Measurements from ENCODE around the gene PPTC7. TPM values are rescaled to one million over a fixed set of nuclear protein-coding genes. Genes with fewer than 3 reads are reported as not detected.

The PPTC7 gene
- polyA plus RNA-seq, 1 donor from 2014 or later: 7.2 TPM

DNA sequence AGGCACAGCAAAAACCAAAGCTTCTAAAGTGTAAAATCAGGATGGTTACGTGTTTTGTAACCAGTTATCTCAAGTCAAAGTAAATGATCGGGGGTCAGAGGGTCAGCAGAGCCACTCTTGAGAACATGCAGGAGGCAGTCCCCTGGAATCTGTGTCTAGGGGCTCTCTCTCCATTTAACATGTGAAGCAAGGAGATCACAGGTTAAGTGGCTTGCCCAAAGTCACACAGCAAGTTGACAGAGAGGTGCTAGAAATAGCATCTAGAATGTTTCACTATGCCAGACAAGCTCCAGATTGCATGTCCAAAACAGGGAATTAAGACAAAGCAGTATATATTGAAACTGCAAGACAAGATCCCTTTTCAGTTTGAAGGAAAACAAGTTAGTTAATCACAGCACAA is 33.4 kb downstream of the PPTC7 start:
- H3K9me3 ChIP-seq (ENCODE audit: low read length): no peaks in the 10 kb centered on the region
- H3K4me3 ChIP-seq (ENCODE audit: low read length): no peak overlapping the region
- H3K9me2 ChIP-seq (ENCODE audit: insufficient read depth, low read length): no peaks in the 10 kb centered on the region
- TF ChIP-seq TAF1 (IDR thresholded peaks at IDR 0.05; ENCODE audit: low read depth): no peak
- TF ChIP-seq, protein P1, sequence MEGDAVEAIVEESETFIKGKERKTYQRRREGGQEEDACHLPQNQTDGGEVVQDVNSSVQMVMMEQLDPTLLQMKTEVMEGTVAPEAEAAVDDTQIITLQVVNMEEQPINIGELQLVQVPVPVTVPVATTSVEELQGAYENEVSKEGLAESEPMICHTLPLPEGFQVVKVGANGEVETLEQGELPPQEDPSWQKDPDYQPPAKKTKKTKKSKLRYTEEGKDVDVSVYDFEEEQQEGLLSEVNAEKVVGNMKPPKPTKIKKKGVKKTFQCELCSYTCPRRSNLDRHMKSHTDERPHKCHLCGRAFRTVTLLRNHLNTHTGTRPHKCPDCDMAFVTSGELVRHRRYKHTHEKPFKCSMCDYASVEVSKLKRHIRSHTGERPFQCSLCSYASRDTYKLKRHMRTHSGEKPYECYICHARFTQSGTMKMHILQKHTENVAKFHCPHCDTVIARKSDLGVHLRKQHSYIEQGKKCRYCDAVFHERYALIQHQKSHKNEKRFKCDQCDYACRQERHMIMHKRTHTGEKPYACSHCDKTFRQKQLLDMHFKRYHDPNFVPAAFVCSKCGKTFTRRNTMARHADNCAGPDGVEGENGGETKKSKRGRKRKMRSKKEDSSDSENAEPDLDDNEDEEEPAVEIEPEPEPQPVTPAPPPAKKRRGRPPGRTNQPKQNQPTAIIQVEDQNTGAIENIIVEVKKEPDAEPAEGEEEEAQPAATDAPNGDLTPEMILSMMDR (IDR thresholded peaks at IDR 0.05; ENCODE audit: poor library complexity, severe bottlenecking): no peak
- TF ChIP-seq SMC3 (conservative IDR thresholded peaks at IDR 0.05; ENCODE audit: poor library complexity): no peak
- no peak for TF ChIP-seq POLR2AphosphoS5 (IDR thresholded peaks at IDR 0.05)
- no peak for TF ChIP-seq RAD21 (conservative IDR thresholded peaks at IDR 0.05)
- TF ChIP-seq, protein P2, sequence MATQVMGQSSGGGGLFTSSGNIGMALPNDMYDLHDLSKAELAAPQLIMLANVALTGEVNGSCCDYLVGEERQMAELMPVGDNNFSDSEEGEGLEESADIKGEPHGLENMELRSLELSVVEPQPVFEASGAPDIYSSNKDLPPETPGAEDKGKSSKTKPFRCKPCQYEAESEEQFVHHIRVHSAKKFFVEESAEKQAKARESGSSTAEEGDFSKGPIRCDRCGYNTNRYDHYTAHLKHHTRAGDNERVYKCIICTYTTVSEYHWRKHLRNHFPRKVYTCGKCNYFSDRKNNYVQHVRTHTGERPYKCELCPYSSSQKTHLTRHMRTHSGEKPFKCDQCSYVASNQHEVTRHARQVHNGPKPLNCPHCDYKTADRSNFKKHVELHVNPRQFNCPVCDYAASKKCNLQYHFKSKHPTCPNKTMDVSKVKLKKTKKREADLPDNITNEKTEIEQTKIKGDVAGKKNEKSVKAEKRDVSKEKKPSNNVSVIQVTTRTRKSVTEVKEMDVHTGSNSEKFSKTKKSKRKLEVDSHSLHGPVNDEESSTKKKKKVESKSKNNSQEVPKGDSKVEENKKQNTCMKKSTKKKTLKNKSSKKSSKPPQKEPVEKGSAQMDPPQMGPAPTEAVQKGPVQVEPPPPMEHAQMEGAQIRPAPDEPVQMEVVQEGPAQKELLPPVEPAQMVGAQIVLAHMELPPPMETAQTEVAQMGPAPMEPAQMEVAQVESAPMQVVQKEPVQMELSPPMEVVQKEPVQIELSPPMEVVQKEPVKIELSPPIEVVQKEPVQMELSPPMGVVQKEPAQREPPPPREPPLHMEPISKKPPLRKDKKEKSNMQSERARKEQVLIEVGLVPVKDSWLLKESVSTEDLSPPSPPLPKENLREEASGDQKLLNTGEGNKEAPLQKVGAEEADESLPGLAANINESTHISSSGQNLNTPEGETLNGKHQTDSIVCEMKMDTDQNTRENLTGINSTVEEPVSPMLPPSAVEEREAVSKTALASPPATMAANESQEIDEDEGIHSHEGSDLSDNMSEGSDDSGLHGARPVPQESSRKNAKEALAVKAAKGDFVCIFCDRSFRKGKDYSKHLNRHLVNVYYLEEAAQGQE (IDR thresholded peaks at IDR 0.05; ENCODE audit: borderline replicate concordance): no peak
- no peaks in the 10 kb centered on the region for H3K79me2 ChIP-seq (replicated peaks; ENCODE audit: insufficient read depth, low read length)
- H3K27me3 ChIP-seq (ENCODE audit: insufficient read depth, low read depth, low read length): no peaks in the 10 kb centered on the region
- H2AFZ ChIP-seq (ENCODE audit: low read depth, low read length): no peak overlapping the region
- no peak overlapping the region for H3K27ac ChIP-seq (ENCODE audit: low read length)
- no peak overlapping the region for H3K4me2 ChIP-seq (ENCODE audit: low read length)
- no peak overlapping the region for H3K9ac ChIP-seq (ENCODE audit: low read length)
- H4K20me1 ChIP-seq (ENCODE audit: insufficient read depth): no peaks in the 10 kb centered on the region
- peaks cover 4% of the 10 kb centered on the region for H3K36me3 ChIP-seq (ENCODE audit: insufficient read depth, low read length)
- no peaks in the 10 kb centered on the region for H3F3A ChIP-seq (ENCODE audit: insufficient read depth, low read length, poor library complexity, severe bottlenecking)

DNA sequence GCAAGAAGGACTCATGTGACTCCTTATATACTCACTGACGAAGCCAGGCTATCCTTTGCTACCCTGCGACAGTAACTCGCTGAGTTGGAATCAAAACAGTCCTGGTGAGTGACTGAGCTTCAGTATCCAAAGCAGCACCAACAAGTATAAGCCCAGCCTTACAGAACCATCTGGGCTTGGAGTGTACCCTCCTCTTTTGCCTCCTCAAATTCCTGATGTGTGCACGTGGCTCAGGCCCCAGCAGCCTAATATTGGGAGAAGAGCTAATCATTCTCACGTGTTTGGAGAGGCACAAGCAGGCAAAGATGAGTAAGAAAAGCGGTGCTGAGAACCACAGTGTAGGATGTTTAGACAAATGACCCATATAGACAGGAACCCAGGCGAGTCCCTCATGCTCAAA is 34.4 kb downstream of the PPTC7 start:
- H3K27ac ChIP-seq (ENCODE audit: low read length): no peak overlapping the region
- H2AFZ ChIP-seq (ENCODE audit: low read depth, low read length): no peak overlapping the region
- H3F3A ChIP-seq (ENCODE audit: insufficient read depth, low read length, poor library complexity, severe bottlenecking): no peaks in the 10 kb centered on the region
- no peaks in the 10 kb centered on the region for H3K79me2 ChIP-seq (replicated peaks; ENCODE audit: insufficient read depth, low read length)
- H3K4me3 ChIP-seq (ENCODE audit: low read length): no peak overlapping the region
- no peaks in the 10 kb centered on the region for H3K9me2 ChIP-seq (ENCODE audit: insufficient read depth, low read length)
- no peak overlapping the region for H3K9ac ChIP-seq (ENCODE audit: low read length)
- no peaks in the 10 kb centered on the region for H3K9me3 ChIP-seq (ENCODE audit: low read length)
- H3K36me3 ChIP-seq (ENCODE audit: insufficient read depth, low read length): peaks cover 4% of the 10 kb centered on the region
- no peak overlapping the region for H3K4me2 ChIP-seq (ENCODE audit: low read length)
- TF ChIP-seq, protein P2 (IDR thresholded peaks at IDR 0.05; ENCODE audit: borderline replicate concordance): no peak
- TF ChIP-seq SMC3 (conservative IDR thresholded peaks at IDR 0.05; ENCODE audit: poor library complexity): no peak
- no peak for TF ChIP-seq MXI1 (conservative IDR thresholded peaks at IDR 0.05; ENCODE audit: poor library complexity, severe bottlenecking)
- no peak for TF ChIP-seq POLR2AphosphoS5 (IDR thresholded peaks at IDR 0.05)
- no peak for TF ChIP-seq TAF1 (IDR thresholded peaks at IDR 0.05; ENCODE audit: low read depth)
- TF ChIP-seq EP300 (conservative IDR thresholded peaks at IDR 0.05; ENCODE audit: poor library complexity, severe bottlenecking): no peak
- TF ChIP-seq, protein P1 (IDR thresholded peaks at IDR 0.05; ENCODE audit: poor library complexity, severe bottlenecking): no peak
- no peaks in the 10 kb centered on the region for H3K27me3 ChIP-seq (ENCODE audit: insufficient read depth, low read depth, low read length)
- no peaks in the 10 kb centered on the region for H4K20me1 ChIP-seq (ENCODE audit: insufficient read depth)
